Spleen (tissue), 7 donors: ENCODE results near the gene PDE3A.

Experiments
- POLR2A ChIP-seq, 3 donors: fragments of 450-650 bp; IDR thresholded peaks; one replicate each; pipeline ENCODE4 v1.5.1; 2017; ENCODE audit warnings: antibody characterized with exemption in 3 of 3, mild to moderate bottlenecking in 1 of 3
- TF ChIP-seq, protein P1 (sequence below), 11 experiments: fragments of 200-600 bp in 7 of 11; fragments of 450-650 bp in 4 of 11; sonication (generic) in 4 of 11; IDR thresholded peaks in 8 of 11; conservative IDR thresholded peaks in 3 of 11; 1 replicate in 7 of 11; 2 replicates in 4 of 11; pipeline versions ENCODE4 v1.4.0 to v1.8.0; 2016 to 2021; ENCODE audit warnings: antibody characterized with exemption in 11 of 11, inconsistent platforms in 4 of 11, mild to moderate bottlenecking in 1 of 11
- donor health status: DM: no; HTN: no; CAD: no; lungs with moderate emphysema.
- donor health status: DM: no; HTN: no; CAD: no.
- donor health status: DM: no; HTN: no; CAD: no.

DNA sequence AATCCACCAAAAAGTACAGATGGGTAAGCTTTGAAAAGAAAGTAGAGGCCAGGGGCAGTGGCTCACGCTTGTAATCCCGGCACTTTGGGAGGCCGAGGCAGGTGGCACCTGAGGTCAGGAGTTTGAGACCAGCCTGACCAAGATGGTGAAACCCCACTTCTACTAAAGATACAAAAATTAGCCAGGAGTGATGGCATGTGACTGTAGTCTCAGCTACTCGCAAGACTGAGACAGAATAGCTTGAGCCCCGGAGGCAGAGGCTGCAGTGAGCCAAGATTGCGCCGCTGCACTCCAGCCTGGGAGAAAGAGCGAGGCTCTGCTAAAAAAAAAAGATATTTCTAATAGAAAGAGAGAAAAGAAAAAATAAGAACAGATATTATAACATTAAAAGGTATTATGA lies 192.6 kb downstream of the PDE3A start:
- no peak for TF ChIP-seq POLR2A (IDR thresholded peaks at IDR 0.05)
- TF ChIP-seq, protein P1, sequence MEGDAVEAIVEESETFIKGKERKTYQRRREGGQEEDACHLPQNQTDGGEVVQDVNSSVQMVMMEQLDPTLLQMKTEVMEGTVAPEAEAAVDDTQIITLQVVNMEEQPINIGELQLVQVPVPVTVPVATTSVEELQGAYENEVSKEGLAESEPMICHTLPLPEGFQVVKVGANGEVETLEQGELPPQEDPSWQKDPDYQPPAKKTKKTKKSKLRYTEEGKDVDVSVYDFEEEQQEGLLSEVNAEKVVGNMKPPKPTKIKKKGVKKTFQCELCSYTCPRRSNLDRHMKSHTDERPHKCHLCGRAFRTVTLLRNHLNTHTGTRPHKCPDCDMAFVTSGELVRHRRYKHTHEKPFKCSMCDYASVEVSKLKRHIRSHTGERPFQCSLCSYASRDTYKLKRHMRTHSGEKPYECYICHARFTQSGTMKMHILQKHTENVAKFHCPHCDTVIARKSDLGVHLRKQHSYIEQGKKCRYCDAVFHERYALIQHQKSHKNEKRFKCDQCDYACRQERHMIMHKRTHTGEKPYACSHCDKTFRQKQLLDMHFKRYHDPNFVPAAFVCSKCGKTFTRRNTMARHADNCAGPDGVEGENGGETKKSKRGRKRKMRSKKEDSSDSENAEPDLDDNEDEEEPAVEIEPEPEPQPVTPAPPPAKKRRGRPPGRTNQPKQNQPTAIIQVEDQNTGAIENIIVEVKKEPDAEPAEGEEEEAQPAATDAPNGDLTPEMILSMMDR (IDR thresholded peaks at IDR 0.05 in 8 of 11, conservative IDR thresholded peaks at IDR 0.05 in 3 of 11), result no peak
